Measurements from ENCODE around the gene NCK2.

Gene NCK2

DNA sequence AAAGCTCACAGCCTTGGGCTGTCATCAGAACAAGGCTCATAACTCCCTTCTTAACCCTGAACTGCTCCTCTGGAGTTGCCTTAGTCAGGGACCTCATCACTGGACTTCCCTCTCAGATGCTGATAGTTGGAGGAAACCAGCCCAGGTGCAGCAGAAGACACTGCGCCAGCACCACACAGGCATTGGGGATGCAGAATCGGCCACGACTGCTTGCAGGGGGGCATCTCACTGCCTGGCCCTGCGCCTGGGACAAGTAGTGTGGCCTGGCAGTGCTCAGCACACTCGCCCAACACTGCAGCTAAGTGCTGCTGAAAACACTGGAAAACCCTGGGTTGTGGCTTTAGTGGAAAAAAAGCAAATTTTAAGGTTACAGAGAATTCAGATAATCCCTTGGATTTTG lies 68.7 kb downstream of the NCK2 start:
- H3K4me1 ChIP-seq, result no peaks in the 10 kb centered on the region
- H3K4me3 ChIP-seq (ENCODE audit: low read depth, low read length), result no peak overlapping the region
- no peaks in the 10 kb centered on the region for H3K27me3 ChIP-seq
- DNase-seq, result no peak
- no peaks in the 10 kb centered on the region for H3K36me3 ChIP-seq
- TF ChIP-seq, protein P1, sequence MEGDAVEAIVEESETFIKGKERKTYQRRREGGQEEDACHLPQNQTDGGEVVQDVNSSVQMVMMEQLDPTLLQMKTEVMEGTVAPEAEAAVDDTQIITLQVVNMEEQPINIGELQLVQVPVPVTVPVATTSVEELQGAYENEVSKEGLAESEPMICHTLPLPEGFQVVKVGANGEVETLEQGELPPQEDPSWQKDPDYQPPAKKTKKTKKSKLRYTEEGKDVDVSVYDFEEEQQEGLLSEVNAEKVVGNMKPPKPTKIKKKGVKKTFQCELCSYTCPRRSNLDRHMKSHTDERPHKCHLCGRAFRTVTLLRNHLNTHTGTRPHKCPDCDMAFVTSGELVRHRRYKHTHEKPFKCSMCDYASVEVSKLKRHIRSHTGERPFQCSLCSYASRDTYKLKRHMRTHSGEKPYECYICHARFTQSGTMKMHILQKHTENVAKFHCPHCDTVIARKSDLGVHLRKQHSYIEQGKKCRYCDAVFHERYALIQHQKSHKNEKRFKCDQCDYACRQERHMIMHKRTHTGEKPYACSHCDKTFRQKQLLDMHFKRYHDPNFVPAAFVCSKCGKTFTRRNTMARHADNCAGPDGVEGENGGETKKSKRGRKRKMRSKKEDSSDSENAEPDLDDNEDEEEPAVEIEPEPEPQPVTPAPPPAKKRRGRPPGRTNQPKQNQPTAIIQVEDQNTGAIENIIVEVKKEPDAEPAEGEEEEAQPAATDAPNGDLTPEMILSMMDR (IDR thresholded peaks at IDR 0.05; ENCODE audit: low read depth, low read length), result no peak
- H3K9me3 ChIP-seq, result no peaks in the 10 kb centered on the region

DNA sequence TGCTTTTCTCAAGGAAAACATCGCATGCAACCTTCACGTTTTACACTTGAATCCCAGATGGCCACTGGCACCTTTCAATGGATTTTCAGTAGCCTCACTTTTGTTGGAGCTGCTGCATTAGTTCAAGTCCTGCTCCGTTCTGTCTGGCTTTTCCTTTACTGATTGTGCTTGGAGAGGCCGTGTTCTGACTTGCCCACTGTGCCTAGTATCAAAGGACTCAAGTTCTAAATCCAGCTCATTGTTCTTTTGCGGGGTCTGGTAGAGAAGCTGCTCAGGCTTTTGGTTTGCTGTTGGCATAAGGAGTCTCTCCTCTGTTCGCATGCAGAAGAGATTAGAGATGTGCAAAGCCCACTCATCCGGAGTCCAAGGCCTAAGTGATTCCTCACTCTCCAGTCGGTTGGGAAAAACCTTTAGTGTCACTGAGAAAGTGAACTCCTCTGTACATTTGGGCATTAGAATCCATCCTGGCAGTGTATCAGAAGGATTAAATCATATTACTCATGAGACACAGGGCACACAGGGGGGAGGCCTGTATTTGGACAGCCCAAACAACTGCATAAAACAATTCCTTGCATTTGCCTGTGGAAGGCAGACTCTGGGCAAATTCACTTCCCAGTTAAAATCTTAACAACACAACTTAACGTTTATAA lies 69.7 kb downstream of the NCK2 start:
- DNase-seq, result no peak
- no peak overlapping the region for H3K4me3 ChIP-seq (ENCODE audit: low read depth, low read length)
- no peaks in the 10 kb centered on the region for H3K27me3 ChIP-seq
- TF ChIP-seq, protein P1 (IDR thresholded peaks at IDR 0.05; ENCODE audit: low read depth, low read length), result no peak
- no peaks in the 10 kb centered on the region for H3K36me3 ChIP-seq
- H3K4me1 ChIP-seq, result no peaks in the 10 kb centered on the region
- H3K9me3 ChIP-seq, result no peaks in the 10 kb centered on the region

DNA sequence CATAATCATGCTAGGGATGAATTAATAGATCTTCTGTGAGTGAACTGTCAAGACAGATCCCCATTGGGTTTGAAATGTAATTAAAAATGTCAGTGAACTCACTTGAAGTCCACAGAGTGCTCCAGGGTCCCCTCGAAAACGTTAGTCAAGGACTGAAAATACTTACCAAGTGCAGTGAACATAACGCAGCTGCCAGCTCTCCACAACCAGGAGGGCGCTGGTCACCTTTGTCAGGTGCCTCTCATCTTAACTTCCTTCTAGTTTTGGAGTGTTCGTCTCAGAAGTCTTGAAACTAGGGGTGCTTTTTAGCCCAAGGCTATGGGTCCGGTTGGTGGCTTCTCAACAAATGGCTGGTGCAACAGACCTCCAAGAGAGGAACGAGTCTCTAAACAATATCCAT lies 70.7 kb downstream of the NCK2 start:
- H3K4me1 ChIP-seq, result no peaks in the 10 kb centered on the region
- TF ChIP-seq, protein P1 (IDR thresholded peaks at IDR 0.05; ENCODE audit: low read depth, low read length), result no peak
- H3K9me3 ChIP-seq, result no peaks in the 10 kb centered on the region
- H3K36me3 ChIP-seq, result no peaks in the 10 kb centered on the region
- no peaks in the 10 kb centered on the region for H3K27me3 ChIP-seq
- H3K4me3 ChIP-seq (ENCODE audit: low read depth, low read length), result no peak overlapping the region
- DNase-seq, result no peak

DNA sequence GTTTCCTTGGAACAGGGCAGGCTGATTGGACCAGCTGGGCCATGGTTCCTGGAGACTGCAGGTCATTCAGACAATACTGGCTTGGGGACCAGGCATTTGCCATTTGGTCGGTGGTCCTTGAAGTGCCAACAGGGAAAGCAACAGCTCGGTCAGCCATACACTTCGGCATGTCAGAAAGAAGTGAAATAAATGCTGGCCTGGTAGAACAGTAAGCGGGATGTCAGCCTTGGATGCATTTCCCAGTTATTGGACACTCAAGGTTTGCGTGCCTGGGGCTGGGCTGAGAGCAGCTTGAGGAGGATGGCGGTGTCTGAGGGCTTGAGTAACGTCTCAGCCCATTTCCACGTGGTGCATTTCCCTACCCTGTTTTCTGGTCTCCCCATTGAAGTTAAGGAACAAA lies 75.4 kb downstream of the NCK2 start:
- no peaks in the 10 kb centered on the region for H3K36me3 ChIP-seq
- TF ChIP-seq, protein P1 (IDR thresholded peaks at IDR 0.05; ENCODE audit: low read depth, low read length), result no peak
- no peaks in the 10 kb centered on the region for H3K4me1 ChIP-seq
- no peak overlapping the region for H3K4me3 ChIP-seq (ENCODE audit: low read depth, low read length)
- no peaks in the 10 kb centered on the region for H3K27me3 ChIP-seq
- no peak for DNase-seq
- no peaks in the 10 kb centered on the region for H3K9me3 ChIP-seq

DNA sequence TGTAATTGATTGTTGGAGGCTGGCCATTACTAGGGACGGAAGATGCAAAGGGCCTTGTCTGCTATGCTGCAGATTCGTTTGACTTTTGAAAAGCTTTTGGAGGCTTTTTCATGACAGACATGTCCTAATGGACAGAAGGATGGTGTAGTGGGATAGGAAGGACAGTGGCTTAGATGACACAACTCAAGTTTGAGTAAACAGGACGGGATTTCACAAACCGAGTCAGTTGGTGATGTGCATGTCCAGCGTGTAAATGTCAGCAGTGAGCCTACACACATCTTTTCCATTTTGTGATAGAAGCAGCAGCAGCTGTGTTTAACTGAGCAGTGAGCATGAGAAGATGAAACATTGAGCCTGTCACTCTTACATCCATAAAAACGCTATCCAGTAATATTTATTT lies 76.0 kb downstream of the NCK2 start:
- TF ChIP-seq, protein P1 (IDR thresholded peaks at IDR 0.05; ENCODE audit: low read depth, low read length), result no peak
- no peaks in the 10 kb centered on the region for H3K27me3 ChIP-seq
- H3K4me3 ChIP-seq (ENCODE audit: low read depth, low read length), result no peak overlapping the region
- H3K36me3 ChIP-seq, result no peaks in the 10 kb centered on the region
- DNase-seq, result no peak
- no peaks in the 10 kb centered on the region for H3K4me1 ChIP-seq
- H3K9me3 ChIP-seq, result no peaks in the 10 kb centered on the region

DNA sequence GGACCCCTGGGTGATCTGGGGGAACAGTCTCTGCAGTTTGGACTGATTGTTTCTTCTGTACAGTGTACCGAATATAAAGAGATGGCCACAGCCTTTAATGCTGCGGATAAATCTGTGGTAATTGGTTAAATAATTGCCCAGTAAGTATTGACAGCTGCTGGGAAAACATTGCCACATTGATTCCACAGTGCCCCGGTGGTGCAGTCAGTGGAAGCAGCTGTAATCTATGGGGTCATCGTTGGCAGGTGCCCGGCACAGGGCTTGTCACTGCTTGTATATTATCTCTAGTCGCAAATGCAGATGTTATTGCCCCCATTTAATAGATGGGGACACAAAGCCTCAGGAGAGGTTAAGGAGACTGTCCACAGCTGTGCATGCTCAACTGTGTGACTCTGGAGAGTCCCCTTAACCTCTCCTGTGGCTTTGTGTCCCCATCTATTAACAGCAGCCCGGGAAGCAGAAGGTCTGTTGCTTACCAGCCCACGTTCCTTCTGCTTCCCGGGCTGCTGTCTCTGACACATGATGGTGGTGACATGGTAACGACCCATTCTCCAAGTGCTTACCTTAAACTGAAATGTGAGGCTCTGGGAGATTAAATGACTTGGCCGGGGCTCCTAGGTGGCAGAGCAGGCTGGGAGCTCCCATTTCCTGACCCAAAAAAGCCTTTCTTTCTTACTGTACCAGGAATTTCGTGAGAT lies 76.9 kb downstream of the NCK2 start:
- no peaks in the 10 kb centered on the region for H3K4me1 ChIP-seq
- H3K4me3 ChIP-seq (ENCODE audit: low read depth, low read length), result no peak overlapping the region
- no peaks in the 10 kb centered on the region for H3K36me3 ChIP-seq
- DNase-seq, result no peak
- TF ChIP-seq, protein P1 (IDR thresholded peaks at IDR 0.05; ENCODE audit: low read depth, low read length), result no peak
- no peaks in the 10 kb centered on the region for H3K27me3 ChIP-seq
- H3K9me3 ChIP-seq, result no peaks in the 10 kb centered on the region

All from BE2C (cell line).